ENCODE results near the gene IGFALS. TPM values are rescaled to one million over a fixed set of nuclear protein-coding genes. Genes with fewer than 3 reads are reported as not detected.
A peak's percentile ranks its signal among the peaks of the same experiment; 100 is the strongest.

IGFALS gene
- total RNA-seq, 2 donors from 2014 or later, result 0.82 to 1.9 TPM

DNA sequence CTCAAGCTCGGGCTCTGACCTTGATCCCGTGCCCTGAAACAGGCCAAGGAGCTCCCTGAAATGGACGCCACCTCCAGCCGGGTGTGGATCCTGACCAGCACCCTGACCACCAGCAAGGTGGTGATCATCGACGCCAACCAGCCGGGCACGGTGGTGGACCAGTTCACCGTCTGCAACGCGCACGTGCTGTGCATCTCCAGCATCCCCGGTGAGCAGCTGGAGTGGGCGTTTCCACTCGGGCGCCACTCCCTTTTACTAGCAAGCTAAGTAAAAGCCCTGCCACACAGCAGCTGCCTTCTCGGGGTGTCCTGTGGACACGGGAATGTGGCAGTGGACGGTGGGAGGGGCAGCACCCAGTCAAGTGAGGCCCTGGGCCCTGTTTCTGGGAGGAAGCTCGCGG lies 28.5 kb downstream of the IGFALS start:
- Histone ChIP-seq H3K36me3 (peaks cover 2 to 37% of the 10 kb centered on the region in 2 donors), H3K4me1 (replicated peaks) (peaks cover 3% of the 10 kb centered on the region), H3K9me3 (no peaks in the 10 kb centered on the region), H3K27me3 (replicated peaks; ENCODE audit: insufficient read depth) (no peaks in the 10 kb centered on the region), H3K27ac (no peak overlapping the region), H3K4me3 (no peak overlapping the region)
- WGBS, result 91% methylated on average over 21 of the region's 21 CpGs
- TF ChIP-seq POLR2AphosphoS5 (IDR thresholded peaks at IDR 0.05) (no peak), POLR2A (IDR thresholded peaks at IDR 0.05) (no peak)
- TF ChIP-seq, protein P1, sequence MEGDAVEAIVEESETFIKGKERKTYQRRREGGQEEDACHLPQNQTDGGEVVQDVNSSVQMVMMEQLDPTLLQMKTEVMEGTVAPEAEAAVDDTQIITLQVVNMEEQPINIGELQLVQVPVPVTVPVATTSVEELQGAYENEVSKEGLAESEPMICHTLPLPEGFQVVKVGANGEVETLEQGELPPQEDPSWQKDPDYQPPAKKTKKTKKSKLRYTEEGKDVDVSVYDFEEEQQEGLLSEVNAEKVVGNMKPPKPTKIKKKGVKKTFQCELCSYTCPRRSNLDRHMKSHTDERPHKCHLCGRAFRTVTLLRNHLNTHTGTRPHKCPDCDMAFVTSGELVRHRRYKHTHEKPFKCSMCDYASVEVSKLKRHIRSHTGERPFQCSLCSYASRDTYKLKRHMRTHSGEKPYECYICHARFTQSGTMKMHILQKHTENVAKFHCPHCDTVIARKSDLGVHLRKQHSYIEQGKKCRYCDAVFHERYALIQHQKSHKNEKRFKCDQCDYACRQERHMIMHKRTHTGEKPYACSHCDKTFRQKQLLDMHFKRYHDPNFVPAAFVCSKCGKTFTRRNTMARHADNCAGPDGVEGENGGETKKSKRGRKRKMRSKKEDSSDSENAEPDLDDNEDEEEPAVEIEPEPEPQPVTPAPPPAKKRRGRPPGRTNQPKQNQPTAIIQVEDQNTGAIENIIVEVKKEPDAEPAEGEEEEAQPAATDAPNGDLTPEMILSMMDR (IDR thresholded peaks at IDR 0.05), result no peak
- no peak for DNase-seq (ENCODE audit: low spot score)
- intact Hi-C loops (cut with DNase I), result loop anchor here (10.0 kb wide), 1 partner anchor 550 kb away; no protein-coding TSS in a partner anchor

DNA sequence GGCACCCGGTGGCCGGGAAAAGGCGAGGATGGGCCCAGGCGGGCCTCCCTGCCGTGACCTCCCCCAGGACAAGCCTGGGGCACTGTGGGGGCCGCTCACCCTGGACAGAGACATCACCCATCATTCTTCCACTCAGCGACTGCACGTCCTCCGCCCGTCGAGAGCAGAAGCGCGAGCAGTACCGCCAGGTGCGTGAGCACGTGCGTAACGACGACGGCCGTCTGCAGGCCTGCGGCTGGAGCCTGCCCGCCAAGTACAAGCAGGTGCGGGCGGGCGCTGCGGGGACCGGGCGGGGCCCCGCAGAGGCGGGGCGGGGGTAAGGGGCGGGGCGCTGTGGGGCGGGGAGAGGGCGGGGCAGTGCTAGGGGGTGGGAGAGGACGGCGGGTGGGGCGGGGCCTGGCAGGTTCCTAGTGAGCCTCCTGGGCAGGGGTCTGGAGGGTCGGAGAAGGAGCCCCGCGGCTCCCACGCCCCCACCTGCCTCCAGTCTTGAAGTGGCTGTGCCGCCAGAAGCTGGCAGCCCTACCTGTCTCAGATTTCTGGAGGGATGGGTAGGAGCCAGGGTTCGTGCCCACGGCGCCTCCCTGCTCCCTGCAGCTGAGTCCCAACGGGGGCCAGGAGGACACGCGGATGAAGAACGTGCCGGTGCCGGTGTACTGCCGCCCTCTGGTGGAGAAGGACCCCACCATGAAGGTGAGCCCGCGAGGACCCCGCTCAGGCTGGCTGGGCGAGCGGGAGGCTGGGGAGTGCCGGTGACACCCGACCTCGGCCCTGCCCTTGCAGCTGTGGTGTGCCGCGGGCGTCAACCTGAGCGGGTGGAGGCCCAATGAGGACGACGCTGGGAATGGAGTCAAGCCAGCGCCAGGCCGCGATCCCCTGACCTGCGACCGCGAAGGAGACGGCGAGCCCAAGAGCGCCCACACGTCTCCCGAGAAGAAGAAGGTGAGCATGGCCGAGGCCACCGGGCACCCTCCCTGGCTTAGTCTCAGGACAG lies 29.7 kb downstream of the IGFALS start:
- H3K27ac ChIP-seq, result no peak overlapping the region
- H3K4me3 ChIP-seq, result no peak overlapping the region
- H3K9me3 ChIP-seq, result no peaks in the 10 kb centered on the region
- no peaks in the 10 kb centered on the region for H3K4me1 ChIP-seq (replicated peaks)
- WGBS, result 69% methylated on average over 61 of the region's 81 CpGs
- TF ChIP-seq, protein P1 (IDR thresholded peaks at IDR 0.05), result peak in 2 of 4 experiments; percentile 38 to 52
- no peak for TF ChIP-seq POLR2AphosphoS5 (IDR thresholded peaks at IDR 0.05)
- no peak for DNase-seq (ENCODE audit: low spot score)
- H3K36me3 ChIP-seq, result peaks cover 2 to 37% of the 10 kb centered on the region in 2 donors
- H3K27me3 ChIP-seq (replicated peaks; ENCODE audit: insufficient read depth), result no peaks in the 10 kb centered on the region
- intact Hi-C loops (cut with DNase I), result loop anchor here (10.0 kb wide), 1 partner anchor 549 kb away; no protein-coding TSS in a partner anchor

DNA sequence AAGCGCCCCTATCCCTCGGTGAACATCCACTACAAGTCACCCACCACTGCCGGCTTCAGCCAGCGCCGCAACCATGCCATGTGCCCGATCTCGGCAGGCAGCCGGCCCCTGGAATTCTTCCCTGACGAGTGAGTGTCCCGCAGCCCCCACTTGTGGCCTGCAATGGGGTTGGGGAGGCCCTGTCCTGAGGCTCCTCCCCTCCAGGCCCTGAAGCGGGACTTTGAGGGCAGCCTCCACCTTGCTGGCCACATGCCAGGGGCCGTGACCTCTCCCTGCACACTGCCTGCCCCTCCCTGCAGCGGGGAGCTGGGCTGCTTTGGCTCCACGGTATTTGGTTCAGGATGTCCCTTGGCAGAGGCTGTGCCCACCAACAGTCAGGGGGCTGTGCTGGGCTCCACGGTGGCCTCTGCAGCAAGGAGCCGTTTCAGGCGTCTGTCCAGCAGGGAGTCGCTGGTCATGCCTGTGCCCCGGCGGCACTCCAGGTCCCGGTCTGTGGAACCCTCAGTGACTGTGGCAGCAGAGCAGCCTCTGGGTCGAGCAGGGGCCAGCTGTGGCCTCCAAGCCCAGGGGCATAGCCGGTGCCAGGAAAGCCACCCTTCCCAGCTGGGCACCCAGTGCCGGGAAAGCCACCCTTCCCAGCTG lies 30.5 kb downstream of the IGFALS start:
- no peak overlapping the region for H3K27ac ChIP-seq
- DNase-seq (ENCODE audit: low spot score), result no peak
- 82% methylated on average over 18 of the region's 24 CpGs for WGBS
- H3K4me1 ChIP-seq (replicated peaks), result no peaks in the 10 kb centered on the region
- no peaks in the 10 kb centered on the region for H3K9me3 ChIP-seq
- H3K27me3 ChIP-seq (replicated peaks; ENCODE audit: insufficient read depth), result no peaks in the 10 kb centered on the region
- TF ChIP-seq POLR2AphosphoS5 (IDR thresholded peaks at IDR 0.05) (no peak), POLR2A (IDR thresholded peaks at IDR 0.05) (no peak)
- TF ChIP-seq, protein P1 (IDR thresholded peaks at IDR 0.05), result no peak
- H3K4me3 ChIP-seq, result no peak overlapping the region
- intact Hi-C loops (cut with DNase I), result loop anchor here (10.0 kb wide), 1 partner anchor 548 kb away; no protein-coding TSS in a partner anchor
- H3K36me3 ChIP-seq, result peaks cover 2 to 33% of the 10 kb centered on the region in 2 donors

DNA sequence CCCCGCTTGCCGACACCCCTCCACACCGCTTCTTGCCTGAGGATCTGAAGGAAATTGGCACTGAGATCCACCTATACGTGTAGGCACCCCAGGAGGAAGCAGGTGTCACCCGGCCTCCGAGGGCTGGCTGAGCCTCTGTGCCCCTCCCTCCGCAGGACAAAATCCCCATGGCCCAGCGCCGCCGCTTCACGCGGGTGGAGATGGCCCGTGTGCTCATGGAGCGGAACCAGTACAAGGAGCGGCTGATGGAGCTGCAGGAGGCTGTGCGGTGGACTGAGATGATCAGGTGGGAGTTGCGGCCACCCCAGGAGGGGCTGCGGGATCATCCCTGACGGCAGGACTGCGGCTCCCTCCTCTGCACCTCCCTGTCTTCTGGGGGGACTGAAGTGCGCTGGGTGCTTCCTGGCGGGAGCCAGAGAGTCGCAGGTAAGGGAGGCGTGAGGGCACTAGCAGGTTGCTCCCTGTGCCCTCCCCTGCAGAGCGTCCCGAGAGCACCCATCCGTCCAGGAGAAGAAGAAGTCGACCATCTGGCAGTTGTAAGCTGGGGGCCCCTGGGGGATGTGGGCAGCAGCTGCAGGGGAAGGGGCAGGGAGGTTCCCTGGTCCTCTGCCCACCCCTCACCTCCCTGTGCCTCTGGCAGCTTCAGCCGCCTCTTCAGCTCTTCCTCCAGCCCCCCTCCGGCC lies 31.2 kb downstream of the IGFALS start:
- Histone ChIP-seq H3K4me1 (replicated peaks) (no peaks in the 10 kb centered on the region), H3K27ac (no peak overlapping the region), H3K27me3 (replicated peaks; ENCODE audit: insufficient read depth) (no peaks in the 10 kb centered on the region), H3K4me3 (no peak overlapping the region), H3K36me3 (peaks cover 2 to 26% of the 10 kb centered on the region in 2 donors), H3K9me3 (no peaks in the 10 kb centered on the region)
- 93% methylated on average over 30 of the region's 30 CpGs for WGBS
- TF ChIP-seq POLR2A (IDR thresholded peaks at IDR 0.05), result no peak
- no peak for TF ChIP-seq POLR2AphosphoS5 (IDR thresholded peaks at IDR 0.05)
- TF ChIP-seq, protein P1 (IDR thresholded peaks at IDR 0.05), result no peak
- DNase-seq (ENCODE audit: low spot score), result no peak
- intact Hi-C loops (cut with DNase I), result loop anchor here (10.0 kb wide), 1 partner anchor 548 kb away; no protein-coding TSS in a partner anchor

Data from prostate gland (tissue), 2 donors.